ENCODE results near the gene BTBD3.

DNA sequence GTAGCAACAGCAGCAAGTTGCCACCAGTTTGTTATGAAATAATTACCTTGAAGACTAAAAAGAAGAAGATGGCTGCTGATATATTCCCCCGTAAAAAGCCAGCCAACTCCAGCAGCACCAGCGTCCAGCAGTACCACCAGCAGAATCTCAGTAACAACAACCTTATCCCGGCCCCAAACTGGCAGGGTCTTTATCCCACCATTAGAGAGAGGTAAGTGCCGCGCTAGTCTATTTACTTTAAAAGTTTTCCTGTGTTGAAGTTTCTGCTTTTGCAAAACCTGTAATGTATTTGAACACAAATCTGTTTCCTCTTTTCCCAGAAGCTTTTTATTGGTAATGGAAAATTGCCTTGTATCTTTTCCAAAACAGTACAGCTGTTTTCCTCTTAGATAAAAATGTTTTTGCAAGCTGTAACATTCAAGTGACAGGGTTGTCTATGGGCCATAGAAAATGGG, 725 bp downstream of the BTBD3 start:
- no peak for TF ChIP-seq TAF1 (IDR thresholded peaks at IDR 0.05; ENCODE audit: borderline replicate concordance, low read depth, low read length)
- TF ChIP-seq POLR2A (IDR thresholded peaks at IDR 0.05; ENCODE audit: low read depth, low read length), result no peak
